ENCODE data around the gene ACER2.

DNA sequence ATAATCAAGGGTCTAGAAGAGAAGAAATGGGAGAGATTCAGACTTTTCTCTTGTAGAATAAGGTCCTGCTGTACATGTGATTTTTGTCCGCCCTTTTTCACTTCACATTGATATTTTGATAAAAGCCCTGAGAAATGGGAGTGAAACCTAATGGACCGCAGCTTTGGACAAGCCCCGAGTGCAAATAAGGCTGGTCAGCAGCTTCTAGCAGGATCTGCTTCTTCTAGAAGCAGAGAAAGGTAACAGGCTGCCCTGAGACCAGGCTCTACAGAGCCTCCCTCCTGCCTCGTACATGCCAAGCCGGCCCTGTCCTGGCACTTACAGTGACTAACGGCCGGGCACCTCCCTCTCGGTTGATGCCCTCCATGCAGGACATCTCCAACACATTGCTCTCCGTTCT, 33.4 kb downstream of the ACER2 start:
- TF ChIP-seq, protein P1, sequence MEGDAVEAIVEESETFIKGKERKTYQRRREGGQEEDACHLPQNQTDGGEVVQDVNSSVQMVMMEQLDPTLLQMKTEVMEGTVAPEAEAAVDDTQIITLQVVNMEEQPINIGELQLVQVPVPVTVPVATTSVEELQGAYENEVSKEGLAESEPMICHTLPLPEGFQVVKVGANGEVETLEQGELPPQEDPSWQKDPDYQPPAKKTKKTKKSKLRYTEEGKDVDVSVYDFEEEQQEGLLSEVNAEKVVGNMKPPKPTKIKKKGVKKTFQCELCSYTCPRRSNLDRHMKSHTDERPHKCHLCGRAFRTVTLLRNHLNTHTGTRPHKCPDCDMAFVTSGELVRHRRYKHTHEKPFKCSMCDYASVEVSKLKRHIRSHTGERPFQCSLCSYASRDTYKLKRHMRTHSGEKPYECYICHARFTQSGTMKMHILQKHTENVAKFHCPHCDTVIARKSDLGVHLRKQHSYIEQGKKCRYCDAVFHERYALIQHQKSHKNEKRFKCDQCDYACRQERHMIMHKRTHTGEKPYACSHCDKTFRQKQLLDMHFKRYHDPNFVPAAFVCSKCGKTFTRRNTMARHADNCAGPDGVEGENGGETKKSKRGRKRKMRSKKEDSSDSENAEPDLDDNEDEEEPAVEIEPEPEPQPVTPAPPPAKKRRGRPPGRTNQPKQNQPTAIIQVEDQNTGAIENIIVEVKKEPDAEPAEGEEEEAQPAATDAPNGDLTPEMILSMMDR (IDR thresholded peaks at IDR 0.05; ENCODE audit: poor library complexity): no peak
- TF ChIP-seq EZH2phosphoT487 (IDR thresholded peaks at IDR 0.05; ENCODE audit: low read depth, severe bottlenecking, unreplicated experiment): no peak

Data from hepatocyte (in vitro differentiated cells).